GM18519 (cell line): ENCODE data around the gene STH.

Experiments
- ATAC-seq: cut with Tn5 transposase; IDR thresholded peaks from one replicate; pipeline ENCODE4 v1.9.1; 2021; ENCODE audit warnings: mild to moderate bottlenecking, moderate library complexity; ENCODE audit not compliant: unreplicated experiment, low FRiP score

The STH gene

DNA sequence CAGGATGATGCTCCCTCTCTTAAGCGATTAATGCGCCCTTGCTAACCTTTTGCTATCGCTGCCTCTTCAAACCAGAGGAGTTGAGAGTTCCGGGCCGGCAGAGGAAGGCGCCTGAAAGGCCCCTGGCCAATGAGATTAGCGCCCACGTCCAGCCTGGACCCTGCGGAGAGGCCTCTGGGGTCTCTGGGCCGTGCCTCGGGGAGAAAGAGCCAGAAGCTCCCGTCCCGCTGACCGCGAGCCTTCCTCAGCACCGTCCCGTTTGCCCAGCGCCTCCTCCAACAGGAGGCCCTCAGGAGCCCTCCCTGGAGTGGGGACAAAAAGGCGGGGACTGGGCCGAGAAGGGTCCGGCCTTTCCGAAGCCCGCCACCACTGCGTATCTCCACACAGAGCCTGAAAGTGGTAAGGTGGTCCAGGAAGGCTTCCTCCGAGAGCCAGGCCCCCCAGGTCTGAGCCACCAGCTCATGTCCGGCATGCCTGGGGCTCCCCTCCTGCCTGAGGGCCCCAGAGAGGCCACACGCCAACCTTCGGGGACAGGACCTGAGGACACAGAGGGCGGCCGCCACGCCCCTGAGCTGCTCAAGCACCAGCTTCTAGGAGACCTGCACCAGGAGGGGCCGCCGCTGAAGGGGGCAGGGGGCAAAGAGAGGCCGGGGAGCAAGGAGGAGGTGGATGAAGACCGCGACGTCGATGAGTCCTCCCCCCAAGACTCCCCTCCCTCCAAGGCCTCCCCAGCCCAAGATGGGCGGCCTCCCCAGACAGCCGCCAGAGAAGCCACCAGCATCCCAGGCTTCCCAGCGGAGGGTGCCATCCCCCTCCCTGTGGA is 16.0 kb upstream of the STH start:
- no peak for ATAC-seq

DNA sequence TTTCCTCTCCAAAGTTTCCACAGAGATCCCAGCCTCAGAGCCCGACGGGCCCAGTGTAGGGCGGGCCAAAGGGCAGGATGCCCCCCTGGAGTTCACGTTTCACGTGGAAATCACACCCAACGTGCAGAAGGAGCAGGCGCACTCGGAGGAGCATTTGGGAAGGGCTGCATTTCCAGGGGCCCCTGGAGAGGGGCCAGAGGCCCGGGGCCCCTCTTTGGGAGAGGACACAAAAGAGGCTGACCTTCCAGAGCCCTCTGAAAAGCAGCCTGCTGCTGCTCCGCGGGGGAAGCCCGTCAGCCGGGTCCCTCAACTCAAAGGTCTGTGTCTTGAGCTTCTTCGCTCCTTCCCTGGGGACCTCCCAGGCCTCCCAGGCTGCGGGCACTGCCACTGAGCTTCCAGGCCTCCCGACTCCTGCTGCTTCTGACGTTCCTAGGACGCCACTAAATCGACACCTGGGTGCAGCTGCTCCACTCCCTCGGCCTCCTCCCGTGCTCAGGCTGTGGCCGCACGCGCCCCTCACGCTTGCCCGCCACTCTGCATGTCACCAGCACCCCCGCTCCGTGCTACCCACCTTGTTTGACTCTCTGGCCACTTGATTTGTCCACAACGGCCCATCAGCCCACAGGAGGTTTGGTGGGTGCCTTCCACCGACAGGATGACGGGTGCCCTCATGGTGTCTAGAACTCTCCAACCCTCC is 15.3 kb upstream of the STH start:
- no peak for ATAC-seq

DNA sequence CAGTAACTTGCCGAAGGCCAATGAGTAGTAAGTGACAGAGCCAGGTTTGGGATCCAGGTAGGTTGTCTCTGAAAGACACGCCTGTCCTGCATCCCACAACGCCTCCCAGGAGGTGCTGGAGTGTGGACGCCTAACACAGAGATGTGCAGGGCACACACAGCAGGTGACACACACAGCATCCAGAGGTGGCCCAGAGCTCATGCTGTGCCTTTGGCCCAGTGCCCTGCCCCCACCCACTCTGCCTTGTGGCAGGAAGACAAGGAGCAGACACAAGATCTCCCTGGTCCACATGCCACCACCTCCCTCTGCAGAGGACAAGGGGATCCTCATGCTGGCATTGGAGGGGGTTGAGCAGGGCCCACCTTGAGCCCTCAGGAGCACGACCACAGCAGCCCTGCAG is 14.7 kb upstream of the STH start:
- no peak for ATAC-seq

DNA sequence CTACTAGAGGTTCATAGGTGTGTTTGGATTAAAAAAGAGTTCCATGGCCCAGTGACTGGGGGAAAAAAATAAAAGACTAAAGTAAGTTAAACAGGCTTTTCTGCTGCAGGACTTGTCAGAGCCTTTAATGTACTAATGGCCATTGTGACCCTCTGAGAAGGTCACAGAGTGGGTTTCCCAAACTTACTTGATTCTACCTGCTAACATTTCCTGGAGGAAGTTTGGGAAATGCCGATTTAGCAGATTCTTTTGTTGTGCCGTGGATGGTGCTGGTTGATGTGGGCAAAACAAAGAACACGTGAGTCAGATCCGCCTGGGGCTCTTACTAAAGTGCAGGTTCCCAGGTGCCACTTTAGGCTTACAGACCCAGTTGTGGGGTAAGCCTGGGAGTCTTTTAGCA is 13.6 kb upstream of the STH start:
- ATAC-seq, result no peak

DNA sequence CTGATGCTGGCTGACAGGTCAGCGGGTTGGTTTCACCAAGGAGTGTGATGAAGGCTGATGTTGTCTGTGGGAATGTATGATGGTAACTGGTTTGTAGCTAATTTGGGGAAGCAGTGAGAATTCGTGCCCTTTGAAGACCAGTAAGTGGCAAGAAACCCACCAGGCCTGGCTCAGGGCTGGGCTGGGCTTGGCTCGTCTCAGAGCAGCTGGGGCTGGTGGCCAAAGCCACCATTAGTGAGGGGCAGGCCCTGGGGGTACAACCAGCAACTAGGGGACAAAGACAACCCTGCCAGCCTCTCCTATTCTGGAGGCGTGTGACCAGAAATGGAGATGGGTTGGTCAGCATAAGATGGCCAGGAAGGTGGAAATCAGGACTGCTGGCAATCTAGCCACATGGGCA is 13.0 kb upstream of the STH start:
- ATAC-seq, result no peak

DNA sequence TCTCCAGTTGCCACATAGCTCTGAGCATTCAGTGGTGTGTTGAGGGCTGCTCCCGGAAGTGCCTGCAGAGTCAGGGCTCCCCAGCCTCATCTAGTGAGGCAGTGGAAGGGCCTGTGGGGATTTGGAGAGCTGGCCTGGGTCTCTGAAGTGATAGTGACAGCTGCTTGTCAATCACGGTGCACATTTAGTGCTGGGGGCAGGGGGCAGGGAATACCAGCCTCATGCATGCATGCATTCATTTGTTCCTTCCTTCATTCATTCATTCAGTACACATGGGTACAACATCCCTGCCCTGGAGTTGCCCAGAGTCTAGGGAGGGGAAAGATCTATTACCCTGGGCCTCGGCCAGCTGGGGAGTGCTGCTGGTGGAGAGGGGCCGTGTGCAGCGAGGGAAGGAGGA is 11.3 kb upstream of the STH start:
- ATAC-seq, result no peak

DNA sequence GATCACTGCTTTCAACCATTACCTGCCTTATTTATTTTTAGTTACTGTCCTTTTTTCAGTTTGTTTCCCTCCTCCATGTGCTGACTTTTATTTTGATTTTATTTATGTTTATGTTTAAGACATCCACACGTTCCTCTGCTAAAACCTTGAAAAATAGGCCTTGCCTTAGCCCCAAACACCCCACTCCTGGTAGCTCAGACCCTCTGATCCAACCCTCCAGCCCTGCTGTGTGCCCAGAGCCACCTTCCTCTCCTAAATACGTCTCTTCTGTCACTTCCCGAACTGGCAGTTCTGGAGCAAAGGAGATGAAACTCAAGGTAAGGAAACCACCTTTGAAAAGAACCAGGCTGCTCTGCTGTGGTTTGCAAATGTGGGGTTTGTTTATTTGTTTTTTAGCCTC is 9.3 kb upstream of the STH start:
- ATAC-seq, result no peak

DNA sequence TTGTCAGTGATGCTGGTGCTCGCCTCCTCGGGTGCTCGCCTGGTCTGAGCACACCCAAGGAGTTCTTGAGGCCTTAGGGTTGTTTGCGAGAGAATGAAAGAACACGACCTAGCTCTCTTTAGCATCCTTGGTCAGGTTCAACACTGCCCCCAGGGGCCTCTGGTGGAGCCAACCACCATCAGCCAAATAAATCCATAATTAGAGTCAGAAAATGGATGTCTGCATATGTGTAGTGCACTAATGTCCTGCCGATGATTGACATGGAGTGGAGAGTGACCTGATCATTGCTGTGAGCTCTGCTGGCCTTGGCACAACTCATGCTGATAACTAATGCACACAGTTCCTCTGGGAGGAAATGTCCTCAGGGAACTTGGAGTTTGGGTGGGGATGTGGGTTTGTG is 8.2 kb upstream of the STH start:
- no peak for ATAC-seq

DNA sequence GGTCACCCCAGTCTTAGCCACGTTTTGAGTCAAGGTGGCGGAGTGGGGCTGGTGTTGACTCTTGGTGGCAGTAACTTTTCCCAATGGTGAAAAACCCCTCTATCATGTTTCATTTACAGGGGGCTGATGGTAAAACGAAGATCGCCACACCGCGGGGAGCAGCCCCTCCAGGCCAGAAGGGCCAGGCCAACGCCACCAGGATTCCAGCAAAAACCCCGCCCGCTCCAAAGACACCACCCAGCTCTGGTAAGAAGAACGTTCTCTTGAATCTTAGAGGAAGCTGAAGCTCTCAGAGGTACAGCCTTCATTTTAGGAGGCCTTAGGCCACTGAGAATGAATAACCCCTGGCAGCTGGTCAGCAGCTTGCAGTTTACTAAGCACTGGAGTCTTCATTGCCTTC is 7.7 kb upstream of the STH start:
- ATAC-seq, result no peak

DNA sequence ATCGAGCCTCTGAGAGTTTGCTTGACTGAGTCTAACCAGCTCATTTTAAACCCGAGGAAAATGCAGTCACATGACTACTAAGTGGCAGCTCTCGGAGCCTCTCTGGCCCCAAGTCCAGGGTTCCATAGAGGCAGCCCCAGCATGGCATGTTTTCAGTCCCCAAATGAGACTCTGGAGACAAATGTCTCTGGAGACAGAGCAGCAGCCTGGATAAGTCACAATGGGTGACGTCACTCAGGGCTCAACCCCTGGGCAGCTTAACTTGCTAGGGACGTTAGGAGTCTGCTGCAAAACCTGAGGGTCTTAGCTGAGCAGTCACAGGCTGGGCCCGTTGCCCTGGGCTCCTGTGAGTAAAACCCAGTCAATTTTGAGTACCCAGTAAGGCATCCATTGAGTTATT is 6.9 kb upstream of the STH start:
- ATAC-seq, result no peak

DNA sequence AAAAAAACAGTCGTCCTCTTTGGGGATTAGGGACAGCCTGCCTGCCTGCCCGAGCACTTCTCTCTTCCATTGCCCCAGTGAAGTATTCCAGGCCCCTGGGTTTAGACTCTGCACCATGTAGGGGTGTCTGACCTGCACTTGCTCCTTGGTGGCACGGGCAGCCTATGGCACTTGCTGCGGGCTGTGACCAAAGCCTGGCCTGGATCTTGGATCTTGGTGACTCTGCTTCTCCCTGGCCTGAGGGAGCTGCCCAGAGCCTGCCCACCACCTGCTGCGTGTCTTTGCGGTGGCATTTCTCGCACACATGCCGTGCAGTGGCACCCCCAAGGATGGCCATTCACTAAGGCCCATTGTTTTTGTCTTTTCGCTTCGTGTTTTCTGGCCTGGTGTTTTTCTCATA is 6.1 kb upstream of the STH start:
- ATAC-seq, result no peak

DNA sequence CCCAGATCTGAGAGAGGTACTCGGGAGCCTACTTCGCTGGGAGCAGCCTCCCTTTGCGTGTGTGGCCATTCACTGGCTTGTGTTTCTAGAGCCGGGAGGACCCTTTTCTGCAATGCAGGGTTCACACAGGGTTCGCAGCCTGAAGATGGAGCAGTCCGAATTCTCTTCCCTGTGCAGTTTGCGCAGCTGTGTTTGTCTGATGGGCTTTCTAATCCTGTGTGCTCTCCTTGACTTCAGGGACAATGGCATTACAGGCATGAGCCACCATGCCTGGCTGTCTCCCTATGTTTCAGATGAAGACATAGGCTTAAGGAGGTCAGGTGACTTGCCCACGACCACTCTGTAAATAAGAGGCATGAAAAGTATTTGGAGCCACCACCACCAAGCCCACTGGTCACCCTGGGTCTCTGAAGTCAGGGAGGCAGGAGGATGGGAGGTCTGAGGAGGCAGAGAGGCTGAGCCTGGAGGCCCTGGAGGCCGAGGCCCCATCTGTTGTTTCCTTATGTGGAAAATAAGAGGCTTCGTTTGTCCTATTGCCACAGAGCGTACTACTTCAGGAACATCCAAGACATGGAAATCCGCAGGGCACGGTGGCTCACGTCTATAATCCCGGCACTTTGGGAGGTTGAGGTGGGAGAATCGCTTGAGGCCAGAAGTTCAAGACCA is 5.0 kb upstream of the STH start:
- no peak for ATAC-seq

DNA sequence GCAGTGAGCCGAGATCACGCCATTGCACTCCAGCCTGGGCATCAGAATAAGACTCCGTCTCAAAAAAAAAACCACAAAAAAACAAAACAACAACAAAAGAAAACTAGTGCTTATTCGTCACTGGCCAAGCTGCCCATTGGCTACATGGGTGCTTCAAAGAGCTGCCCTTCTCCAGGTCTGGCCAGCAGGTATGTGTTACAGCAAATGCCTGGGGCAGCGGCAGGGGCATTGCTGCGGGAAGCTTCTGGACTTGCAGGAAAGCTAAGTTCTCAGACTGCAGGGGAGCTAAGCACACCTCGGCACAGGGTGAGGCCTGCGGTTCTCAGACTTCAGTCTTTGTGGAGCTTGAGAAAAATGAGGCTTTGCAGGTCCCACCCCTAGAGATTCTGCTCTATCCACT is 4.1 kb upstream of the STH start:
- ATAC-seq, result no peak

DNA sequence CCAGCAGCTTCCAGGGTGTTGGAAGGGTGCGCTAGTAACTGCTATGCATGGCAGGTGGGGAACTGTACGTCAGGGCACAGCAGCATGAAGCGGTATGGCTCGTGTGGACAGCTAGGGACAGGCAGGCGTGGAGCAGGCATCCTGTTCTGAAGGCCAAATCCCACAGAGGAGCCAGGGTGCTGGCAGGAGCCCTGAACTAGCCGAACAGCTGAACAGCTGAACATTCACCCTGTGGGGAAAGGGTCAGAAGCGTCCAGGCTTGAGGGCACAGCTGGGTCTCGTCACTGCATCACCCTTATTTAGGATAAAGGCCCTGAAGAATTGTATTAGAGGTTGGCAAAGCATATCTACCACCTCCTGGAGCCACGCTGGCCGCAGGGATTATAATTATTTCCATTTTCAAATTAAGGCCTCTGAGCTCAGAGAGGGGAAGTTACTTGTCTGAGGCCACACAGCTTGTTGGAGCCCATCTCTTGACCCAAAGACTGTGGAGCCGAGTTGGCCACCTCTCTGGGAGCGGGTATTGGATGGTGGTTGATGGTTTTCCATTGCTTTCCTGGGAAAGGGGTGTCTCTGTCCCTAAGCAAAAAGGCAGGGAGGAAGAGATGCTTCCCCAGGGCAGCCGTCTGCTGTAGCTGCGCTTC is 3.3 kb upstream of the STH start:
- no peak for ATAC-seq

DNA sequence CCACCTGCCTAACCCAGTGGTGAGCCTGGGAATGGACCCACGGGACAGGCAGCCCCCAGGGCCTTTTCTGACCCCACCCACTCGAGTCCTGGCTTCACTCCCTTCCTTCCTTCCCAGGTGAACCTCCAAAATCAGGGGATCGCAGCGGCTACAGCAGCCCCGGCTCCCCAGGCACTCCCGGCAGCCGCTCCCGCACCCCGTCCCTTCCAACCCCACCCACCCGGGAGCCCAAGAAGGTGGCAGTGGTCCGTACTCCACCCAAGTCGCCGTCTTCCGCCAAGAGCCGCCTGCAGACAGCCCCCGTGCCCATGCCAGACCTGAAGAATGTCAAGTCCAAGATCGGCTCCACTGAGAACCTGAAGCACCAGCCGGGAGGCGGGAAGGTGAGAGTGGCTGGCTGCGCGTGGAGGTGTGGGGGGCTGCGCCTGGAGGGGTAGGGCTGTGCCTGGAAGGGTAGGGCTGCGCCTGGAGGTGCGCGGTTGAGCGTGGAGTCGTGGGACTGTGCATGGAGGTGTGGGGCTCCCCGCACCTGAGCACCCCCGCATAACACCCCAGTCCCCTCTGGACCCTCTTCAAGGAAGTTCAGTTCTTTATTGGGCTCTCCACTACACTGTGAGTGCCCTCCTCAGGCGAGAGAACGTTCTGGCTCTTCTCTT is 2.6 kb upstream of the STH start:
- no peak for ATAC-seq

DNA sequence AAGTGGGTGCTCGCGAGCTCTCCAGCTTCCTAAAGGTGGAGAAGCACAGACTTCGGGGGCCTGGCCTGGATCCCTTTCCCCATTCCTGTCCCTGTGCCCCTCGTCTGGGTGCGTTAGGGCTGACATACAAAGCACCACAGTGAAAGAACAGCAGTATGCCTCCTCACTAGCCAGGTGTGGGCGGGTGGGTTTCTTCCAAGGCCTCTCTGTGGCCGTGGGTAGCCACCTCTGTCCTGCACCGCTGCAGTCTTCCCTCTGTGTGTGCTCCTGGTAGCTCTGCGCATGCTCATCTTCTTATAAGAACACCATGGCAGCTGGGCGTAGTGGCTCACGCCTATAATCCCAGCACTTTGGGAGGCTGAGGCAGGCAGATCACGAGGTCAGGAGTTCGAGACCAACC is 1.9 kb upstream of the STH start:
- no peak for ATAC-seq

DNA sequence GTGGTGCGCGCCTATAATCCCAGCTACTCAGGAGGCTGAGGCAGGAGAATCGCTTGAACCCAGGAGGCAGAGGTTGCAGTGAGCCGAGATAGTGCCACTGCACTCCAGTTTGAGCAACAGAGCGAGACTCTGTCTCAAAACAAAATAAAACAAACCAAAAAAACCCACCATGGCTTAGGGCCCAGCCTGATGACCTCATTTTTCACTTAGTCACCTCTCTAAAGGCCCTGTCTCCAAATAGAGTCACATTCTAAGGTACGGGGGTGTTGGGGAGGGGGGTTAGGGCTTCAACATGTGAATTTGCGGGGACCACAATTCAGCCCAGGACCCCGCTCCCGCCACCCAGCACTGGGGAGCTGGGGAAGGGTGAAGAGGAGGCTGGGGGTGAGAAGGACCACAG is 1.4 kb upstream of the STH start:
- no peak for ATAC-seq

DNA sequence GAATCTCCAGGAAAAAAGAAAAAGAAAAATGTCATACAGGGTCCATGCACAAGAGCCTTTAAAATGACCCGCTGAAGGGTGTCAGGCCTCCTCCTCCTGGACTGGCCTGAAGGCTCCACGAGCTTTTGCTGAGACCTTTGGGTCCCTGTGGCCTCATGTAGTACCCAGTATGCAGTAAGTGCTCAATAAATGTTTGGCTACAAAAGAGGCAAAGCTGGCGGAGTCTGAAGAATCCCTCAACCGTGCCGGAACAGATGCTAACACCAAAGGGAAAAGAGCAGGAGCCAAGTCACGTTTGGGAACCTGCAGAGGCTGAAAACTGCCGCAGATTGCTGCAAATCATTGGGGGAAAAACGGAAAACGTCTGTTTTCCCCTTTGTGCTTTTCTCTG is 845 bp downstream of the STH start:
- no peak for ATAC-seq

DNA sequence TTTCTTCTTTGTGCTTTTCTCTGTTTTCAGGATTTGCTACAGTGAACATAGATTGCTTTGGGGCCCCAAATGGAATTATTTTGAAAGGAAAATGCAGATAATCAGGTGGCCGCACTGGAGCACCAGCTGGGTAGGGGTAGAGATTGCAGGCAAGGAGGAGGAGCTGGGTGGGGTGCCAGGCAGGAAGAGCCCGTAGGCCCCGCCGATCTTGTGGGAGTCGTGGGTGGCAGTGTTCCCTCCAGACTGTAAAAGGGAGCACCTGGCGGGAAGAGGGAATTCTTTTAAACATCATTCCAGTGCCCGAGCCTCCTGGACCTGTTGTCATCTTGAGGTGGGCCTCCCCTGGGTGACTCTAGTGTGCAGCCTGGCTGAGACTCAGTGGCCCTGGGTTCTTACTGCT is 1.2 kb downstream of the STH start:
- ATAC-seq, result no peak

DNA sequence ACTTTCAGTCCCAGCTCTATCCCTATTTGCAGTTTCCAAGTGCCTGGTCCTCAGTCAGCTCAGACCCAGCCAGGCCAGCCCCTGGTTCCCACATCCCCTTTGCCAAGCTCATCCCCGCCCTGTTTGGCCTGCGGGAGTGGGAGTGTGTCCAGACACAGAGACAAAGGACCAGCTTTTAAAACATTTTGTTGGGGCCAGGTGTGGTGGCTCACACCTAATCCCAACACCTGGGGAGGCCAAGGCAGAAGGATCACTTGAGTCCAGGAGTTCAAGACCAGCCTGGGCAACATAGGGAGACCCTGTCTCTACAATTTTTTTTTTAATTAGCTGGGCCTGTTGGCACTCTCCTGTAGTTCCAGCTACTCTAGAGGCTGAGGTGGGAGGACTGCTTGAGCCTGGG is 1.7 kb downstream of the STH start:
- ATAC-seq, result no peak
